GM18511 (cell line): Measurements from ENCODE around the gene DCPS.
"Not testable (repeated sequence)": the region's sequence is repeated elsewhere in the genome, so short reads cannot be mapped to it uniquely, and the experiment has no call there.

Source experiments
- ATAC-seq: cut with Tn5 transposase; IDR thresholded peaks from one replicate; pipeline ENCODE4 v1.9.1; 2021; ENCODE audit warnings: mild to moderate bottlenecking, moderate library complexity; ENCODE audit not compliant: unreplicated experiment

Gene DCPS

GRCh38 chr11:126378763-126379162 is 74.9 kb downstream of the DCPS start:
- no peak for ATAC-seq

- no peak for ATAC-seq
Observed at GRCh38 chr11:126380909-126381308, 77.0 kb downstream of the DCPS start.

GRCh38 chr11:126381960-126382359 is 78.1 kb downstream of the DCPS start:
- ATAC-seq: not testable (repeated sequence)

- not testable (repeated sequence) for ATAC-seq
Observed at GRCh38 chr11:126382641-126383040, 78.8 kb downstream of the DCPS start.

GRCh38 chr11:126383339-126384335 is 79.8 kb downstream of the DCPS start:
- ATAC-seq: no peak

GRCh38 chr11:126384449-126385070 is 80.7 kb downstream of the DCPS start:
- ATAC-seq: no peak

- no peak for ATAC-seq
Observed at GRCh38 chr11:126385991-126386728, 82.3 kb downstream of the DCPS start.

- not testable (repeated sequence) for ATAC-seq
Observed at GRCh38 chr11:126386729-126387071, 82.8 kb downstream of the DCPS start.

- ATAC-seq: no peak
Observed at GRCh38 chr11:126387857-126388256, 84.0 kb downstream of the DCPS start.

GRCh38 chr11:126390272-126390867 is 86.5 kb downstream of the DCPS start:
- ATAC-seq: no peak

- ATAC-seq: no peak
Observed at GRCh38 chr11:126391286-126391954, 87.6 kb downstream of the DCPS start.

- peak; percentile 77 for ATAC-seq
Observed at GRCh38 chr11:126391970-126392632, 88.2 kb downstream of the DCPS start.

- ATAC-seq: peak; percentile 26
Observed at GRCh38 chr11:126392633-126393013, 88.8 kb downstream of the DCPS start.

GRCh38 chr11:126393143-126393542 is 89.3 kb downstream of the DCPS start:
- ATAC-seq: no peak

GRCh38 chr11:126394036-126394435 is 90.2 kb downstream of the DCPS start:
- no peak for ATAC-seq

- ATAC-seq: not testable (repeated sequence)
Observed at GRCh38 chr11:126394634-126395072, 90.8 kb downstream of the DCPS start.
